ENCODE measurements around the gene CGNL1. TPM values are rescaled to one million over a fixed set of nuclear protein-coding genes. Genes with fewer than 3 reads are reported as not detected.

The CGNL1 gene
- total RNA-seq, 4 donors from 2014 or later, result 5.7 to 22.9 (median 14.5) TPM

DNA sequence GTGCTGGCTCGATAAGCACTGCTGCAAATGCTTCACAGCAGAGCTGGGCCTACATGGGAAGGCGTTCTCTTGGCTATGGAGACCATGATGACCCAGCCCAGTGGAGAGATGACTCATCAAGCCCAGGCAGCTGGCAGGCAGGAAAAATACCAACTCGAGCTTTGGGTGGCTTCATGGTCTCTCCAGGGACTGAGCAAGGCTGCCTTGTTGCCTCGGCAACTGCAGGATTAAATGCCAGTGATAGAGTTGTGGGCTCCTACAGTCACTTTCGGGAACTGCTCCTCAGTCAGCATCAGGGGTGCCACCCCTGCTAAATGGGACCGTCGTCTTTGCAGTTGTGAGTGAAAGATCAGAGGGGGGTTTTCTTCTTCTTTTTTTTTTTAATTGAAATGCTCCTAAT is 160.8 kb downstream of the CGNL1 start:
- TF ChIP-seq POLR2A (IDR thresholded peaks at IDR 0.05), result no peak
- TF ChIP-seq, protein P1, sequence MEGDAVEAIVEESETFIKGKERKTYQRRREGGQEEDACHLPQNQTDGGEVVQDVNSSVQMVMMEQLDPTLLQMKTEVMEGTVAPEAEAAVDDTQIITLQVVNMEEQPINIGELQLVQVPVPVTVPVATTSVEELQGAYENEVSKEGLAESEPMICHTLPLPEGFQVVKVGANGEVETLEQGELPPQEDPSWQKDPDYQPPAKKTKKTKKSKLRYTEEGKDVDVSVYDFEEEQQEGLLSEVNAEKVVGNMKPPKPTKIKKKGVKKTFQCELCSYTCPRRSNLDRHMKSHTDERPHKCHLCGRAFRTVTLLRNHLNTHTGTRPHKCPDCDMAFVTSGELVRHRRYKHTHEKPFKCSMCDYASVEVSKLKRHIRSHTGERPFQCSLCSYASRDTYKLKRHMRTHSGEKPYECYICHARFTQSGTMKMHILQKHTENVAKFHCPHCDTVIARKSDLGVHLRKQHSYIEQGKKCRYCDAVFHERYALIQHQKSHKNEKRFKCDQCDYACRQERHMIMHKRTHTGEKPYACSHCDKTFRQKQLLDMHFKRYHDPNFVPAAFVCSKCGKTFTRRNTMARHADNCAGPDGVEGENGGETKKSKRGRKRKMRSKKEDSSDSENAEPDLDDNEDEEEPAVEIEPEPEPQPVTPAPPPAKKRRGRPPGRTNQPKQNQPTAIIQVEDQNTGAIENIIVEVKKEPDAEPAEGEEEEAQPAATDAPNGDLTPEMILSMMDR (IDR thresholded peaks at IDR 0.05), result no peak
- peak in 1 of 2 donors; percentile 35 for DNase-seq (ENCODE audit: low spot score in 2 of 2)
- WGBS, 2 donors, result 45 to 46% methylated on average over 7 of the region's 7 CpGs
- no peak overlapping the region for H3K4me3 ChIP-seq (ENCODE audit: low read depth, poor library complexity, severe bottlenecking)
- intact Hi-C loops (cut with DNase I; ENCODE audit: low total_unique reads), result no loop called here

DNA sequence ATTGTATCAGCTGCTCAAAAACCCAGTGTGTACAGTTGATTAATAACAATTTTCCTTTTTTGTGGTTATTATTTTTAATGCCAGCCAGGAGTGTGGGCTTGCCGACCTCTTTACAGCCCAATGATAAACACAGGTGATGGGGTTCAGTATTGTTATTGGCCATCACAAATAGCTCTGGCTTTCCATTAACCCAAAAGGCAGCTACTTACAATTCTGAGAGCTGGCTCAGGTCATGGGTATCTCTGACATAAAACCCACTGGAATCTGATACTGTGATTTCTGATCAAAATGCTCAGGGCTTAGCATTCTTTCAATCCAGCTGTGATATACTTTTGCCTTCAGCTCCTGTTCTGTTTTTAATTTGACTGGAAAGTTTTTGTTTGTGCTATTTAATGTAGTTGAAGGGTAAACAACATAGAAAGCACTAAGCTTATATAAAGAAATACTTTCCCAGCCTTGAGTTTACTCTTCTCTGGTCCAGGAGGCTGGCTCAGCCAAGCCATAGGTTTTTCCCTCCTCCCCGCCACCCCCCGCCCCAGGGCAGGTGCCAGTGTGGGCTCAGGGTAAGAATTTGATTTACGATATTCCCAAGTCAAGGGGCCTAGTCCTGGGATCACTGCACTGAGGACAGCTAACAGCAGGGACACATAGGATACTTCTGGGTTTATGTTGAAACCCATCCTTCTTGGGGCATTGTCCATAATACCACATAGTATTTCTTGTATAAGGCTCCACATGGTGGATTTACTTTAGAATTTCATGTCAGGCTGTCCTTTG is 161.4 kb downstream of the CGNL1 start:
- TF ChIP-seq, protein P1 (IDR thresholded peaks at IDR 0.05), result no peak
- TF ChIP-seq POLR2A (IDR thresholded peaks at IDR 0.05), result no peak
- no peak overlapping the region for H3K4me3 ChIP-seq (ENCODE audit: low read depth, poor library complexity, severe bottlenecking)
- DNase-seq (ENCODE audit: low spot score in 2 of 2), result no peak
- 78 to 88% methylated on average over 4 of the region's 4 CpGs for WGBS, 2 donors
- intact Hi-C loops (cut with DNase I; ENCODE audit: low total_unique reads), result no loop called here

DNA sequence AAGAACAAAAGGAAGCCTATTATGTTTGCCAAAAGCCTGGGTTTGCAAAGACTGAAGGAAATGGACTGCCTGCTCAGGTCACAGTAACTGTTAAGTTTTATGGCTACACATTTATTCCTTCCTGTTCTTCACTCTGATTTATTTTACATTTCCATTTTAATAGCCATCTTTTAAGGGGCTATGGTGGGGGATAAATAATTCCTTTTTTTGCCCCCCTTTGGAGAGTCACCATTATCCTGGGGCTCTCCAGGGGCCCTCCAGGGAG is 161.9 kb downstream of the CGNL1 start:
- no peak overlapping the region for H3K4me3 ChIP-seq (ENCODE audit: low read depth, poor library complexity, severe bottlenecking)
- DNase-seq (ENCODE audit: low spot score in 2 of 2), result no peak
- TF ChIP-seq POLR2A (IDR thresholded peaks at IDR 0.05), result no peak
- TF ChIP-seq, protein P1 (IDR thresholded peaks at IDR 0.05), result no peak
- intact Hi-C loops (cut with DNase I; ENCODE audit: low total_unique reads), result no loop called here

DNA sequence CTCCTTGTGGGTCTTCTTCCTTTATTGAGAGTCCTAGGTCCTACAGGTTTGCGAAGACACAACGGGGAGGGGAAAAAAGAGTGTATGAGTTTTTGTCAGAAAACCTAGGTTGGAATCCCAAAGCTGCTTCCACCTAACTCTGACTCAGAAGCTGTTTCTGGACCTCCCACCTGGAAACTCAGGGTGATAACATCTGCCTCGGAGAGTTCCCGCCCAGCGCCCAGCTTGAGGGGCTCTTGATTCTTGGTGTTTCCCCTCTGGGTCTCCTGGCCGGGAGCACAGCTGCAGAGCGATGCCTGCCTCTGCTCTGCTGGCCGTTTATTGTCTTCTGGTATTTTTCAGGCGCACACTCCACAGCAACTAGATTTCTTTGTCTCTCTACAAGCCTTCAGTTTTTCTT is 162.5 kb downstream of the CGNL1 start:
- 85 to 87% methylated on average over 9 of the region's 9 CpGs for WGBS, 2 donors
- intact Hi-C loops (cut with DNase I; ENCODE audit: low total_unique reads), result no loop called here
- no peak for TF ChIP-seq POLR2A (IDR thresholded peaks at IDR 0.05)
- TF ChIP-seq, protein P1 (IDR thresholded peaks at IDR 0.05), result no peak
- DNase-seq (ENCODE audit: low spot score in 2 of 2), result no peak
- H3K4me3 ChIP-seq (ENCODE audit: low read depth, poor library complexity, severe bottlenecking), result no peak overlapping the region

DNA sequence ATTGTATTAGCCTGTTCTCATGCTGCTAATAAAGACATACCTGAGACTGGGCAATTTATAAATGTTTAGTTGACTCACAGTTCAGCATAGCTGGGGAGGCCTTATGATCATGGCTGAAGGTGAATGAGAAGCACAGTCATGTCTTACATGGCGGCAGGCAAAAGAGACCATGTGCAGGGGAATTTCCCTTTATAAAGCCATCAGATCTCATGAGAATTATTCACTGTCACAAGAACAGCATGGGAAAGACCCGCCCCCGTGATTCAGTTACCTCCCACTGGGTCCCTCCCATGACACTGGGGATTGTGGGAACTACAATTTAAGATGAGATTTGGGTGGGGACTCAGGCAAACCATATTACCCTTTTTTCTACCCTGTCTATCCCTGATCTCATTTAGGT is 163.9 kb downstream of the CGNL1 start:
- TF ChIP-seq, protein P1 (IDR thresholded peaks at IDR 0.05), result no peak
- no peak for TF ChIP-seq POLR2A (IDR thresholded peaks at IDR 0.05)
- no peak for DNase-seq (ENCODE audit: low spot score in 2 of 2)
- intact Hi-C loops (cut with DNase I; ENCODE audit: low total_unique reads), result no loop called here
- H3K4me3 ChIP-seq (ENCODE audit: low read depth, poor library complexity, severe bottlenecking), result no peak overlapping the region
- WGBS, 2 donors, result 71 to 93% methylated on average over 3 of the region's 3 CpGs

DNA sequence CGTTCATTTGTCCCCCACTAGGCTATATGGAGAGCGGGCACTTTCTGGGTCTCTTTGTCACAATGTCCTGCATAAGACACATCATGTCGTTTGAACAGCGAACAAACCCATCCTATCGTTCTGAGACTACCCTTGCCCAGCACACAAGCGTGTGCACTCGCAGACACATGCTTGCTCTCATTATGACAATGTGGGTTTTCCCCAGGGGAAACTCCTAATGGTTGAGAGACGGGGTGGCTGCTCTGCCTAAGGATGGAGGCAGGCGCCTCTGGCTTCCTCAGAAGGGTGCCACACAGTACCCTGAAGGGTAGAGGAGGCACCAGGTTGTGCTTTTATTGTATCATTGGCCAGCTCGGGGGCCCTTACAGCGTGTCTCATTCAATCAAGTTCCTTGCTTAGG is 164.4 kb downstream of the CGNL1 start:
- no peak for DNase-seq (ENCODE audit: low spot score in 2 of 2)
- intact Hi-C loops (cut with DNase I; ENCODE audit: low total_unique reads), result no loop called here
- WGBS, 2 donors, result 79 to 83% methylated on average over 11 of the region's 11 CpGs
- H3K4me3 ChIP-seq (ENCODE audit: low read depth, poor library complexity, severe bottlenecking), result no peak overlapping the region
- TF ChIP-seq, protein P1 (IDR thresholded peaks at IDR 0.05), result no peak
- TF ChIP-seq POLR2A (IDR thresholded peaks at IDR 0.05), result no peak

Measured in lower leg skin (tissue), 4 donors.